GM12864 (cell line): Measurements from ENCODE around the gene PRAMEF1.

ENCODE experiments used
- DNase-seq: peaks from one replicate; pipeline ENCODE4 v3.0.0-alpha.2; 2011; ENCODE audit warnings: low read depth
- H3K4me3 ChIP-seq: 2 replicates; pipeline ENCODE4 v1.5.1; 2011; ENCODE audit warnings: mild to moderate bottlenecking, low read depth, low read length, control low read depth
- CTCF ChIP-seq: IDR thresholded peaks from 2 replicates; pipeline ENCODE4 v1.5.1; 2011; ENCODE audit warnings: low read depth, mild to moderate bottlenecking, moderate library complexity, low read length, control low read depth, inconsistent platforms; ENCODE audit errors: missing control alignments

Gene PRAMEF1

GRCh38 chr1:12756768-12757413 lies 34.3 kb upstream of the PRAMEF1 start:
- no peak overlapping the region for H3K4me3 ChIP-seq
- no peak for DNase-seq
- no peak for TF ChIP-seq CTCF

- no peak overlapping the region for H3K4me3 ChIP-seq
- TF ChIP-seq CTCF = no peak
- no peak for DNase-seq
Measured at GRCh38 chr1:12757836-12758235, 33.4 kb upstream of the PRAMEF1 start.

GRCh38 chr1:12760256-12760795 lies 30.9 kb upstream of the PRAMEF1 start:
- peak; percentile 70 for TF ChIP-seq CTCF
- no peak for DNase-seq
- H3K4me3 ChIP-seq = no peak overlapping the region

GRCh38 chr1:12761781-12762180 lies 29.4 kb upstream of the PRAMEF1 start:
- TF ChIP-seq CTCF = no peak
- no peak overlapping the region for H3K4me3 ChIP-seq
- no peak for DNase-seq

- H3K4me3 ChIP-seq = no peak overlapping the region
- TF ChIP-seq CTCF = no peak
- DNase-seq = no peak
Measured at GRCh38 chr1:12762766-12763165, 28.4 kb upstream of the PRAMEF1 start.

GRCh38 chr1:12763479-12763878 lies 27.7 kb upstream of the PRAMEF1 start:
- no peak for TF ChIP-seq CTCF
- H3K4me3 ChIP-seq = no peak overlapping the region
- DNase-seq = no peak

- TF ChIP-seq CTCF = no peak
- no peak overlapping the region for H3K4me3 ChIP-seq
Measured at GRCh38 chr1:12764016-12764415, 27.2 kb upstream of the PRAMEF1 start.

More at GRCh38 chr1:12764016-12764415, 27.2 kb upstream of the PRAMEF1 start:
- DNase-seq = no peak
